GM19467 (cell line): ENCODE measurements around the gene LIF.

Experiments
- ATAC-seq: cut with Tn5 transposase; IDR thresholded peaks from one replicate; pipeline ENCODE4 v1.9.1; 2021; ENCODE audit warnings: mild to moderate bottlenecking, moderate library complexity; ENCODE audit not compliant: unreplicated experiment

The LIF gene

DNA sequence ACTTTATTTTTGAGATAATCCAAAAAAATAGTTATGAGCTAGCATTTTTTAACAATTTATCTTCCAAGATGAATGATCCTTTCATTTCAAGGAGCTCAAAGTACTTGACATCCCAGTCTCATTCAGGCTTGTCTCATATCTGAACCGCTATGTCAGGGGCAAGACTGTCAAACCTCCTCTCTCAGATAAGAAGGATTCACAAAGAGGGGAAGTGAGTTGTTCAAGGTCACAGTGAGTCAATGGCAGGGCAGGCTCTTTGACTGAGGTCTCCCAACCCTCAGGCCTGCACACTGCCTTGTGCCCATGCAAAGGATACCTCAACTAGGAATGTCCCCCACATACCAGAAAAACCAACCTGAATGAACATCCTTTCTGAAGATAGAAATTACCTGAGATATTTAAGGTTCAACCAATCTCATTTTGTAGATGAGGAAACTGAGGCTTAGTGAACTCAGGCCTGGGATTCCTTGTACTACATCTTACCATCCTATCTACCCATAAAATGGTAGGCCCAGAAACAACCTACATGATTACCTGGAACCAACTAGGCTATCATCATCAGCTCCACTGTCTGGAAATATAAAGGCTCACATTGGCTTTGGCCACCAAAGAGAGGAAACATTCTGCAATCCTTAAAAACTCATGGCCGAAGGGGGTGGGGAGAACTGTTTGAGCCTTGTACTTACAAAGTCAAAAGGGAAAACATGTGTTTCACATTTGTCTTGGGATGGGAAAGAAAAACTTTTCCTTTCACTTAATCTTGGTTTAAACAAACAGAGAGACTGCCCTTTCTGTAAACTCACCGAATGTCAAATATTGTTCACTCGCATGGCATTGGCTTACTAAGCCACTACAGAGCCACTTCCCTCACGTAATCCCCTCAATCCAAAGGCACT lies 51.1 kb downstream of the LIF start:
- no peak for ATAC-seq

GRCh38 chr22:30193031-30193775 lies 53.4 kb downstream of the LIF start:
- ATAC-seq, result no peak

- no peak for ATAC-seq
Measured at GRCh38 chr22:30192427-30192826, 54.1 kb downstream of the LIF start.

- ATAC-seq, result no peak
Measured at GRCh38 chr22:30191040-30191701, 55.4 kb downstream of the LIF start.

DNA sequence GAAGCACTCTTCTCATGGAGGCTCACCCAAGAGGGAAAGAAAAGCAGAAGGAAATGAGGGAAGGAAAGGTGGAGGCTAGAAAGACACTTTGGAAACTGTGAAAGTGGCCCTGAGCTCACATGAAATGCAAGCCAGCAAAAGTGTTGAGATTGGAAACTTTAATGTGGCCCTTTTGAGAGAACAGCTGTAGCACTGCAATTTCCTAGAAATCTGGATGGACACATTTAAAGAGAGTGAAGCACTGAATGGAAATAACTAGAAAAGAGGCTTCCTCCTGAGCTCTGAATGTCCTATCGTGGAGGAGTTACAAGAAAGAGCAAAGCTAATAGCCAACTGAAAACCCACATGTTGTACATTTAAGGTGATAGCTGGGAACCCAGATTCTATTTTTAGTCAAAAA lies 56.0 kb downstream of the LIF start:
- ATAC-seq, result no peak
